K562 (cell line): ENCODE data around the gene VPS33B. TPM values are rescaled to one million over a fixed set of nuclear protein-coding genes. Genes with fewer than 3 reads are reported as not detected.

Source experiments
- ATAC-seq: fragments of 200-7000 bp; cut with Tn5 transposase; 3 replicates; pipeline ENCODE4 v1.9.1; 2020; ENCODE audit warnings: moderate library complexity
- BruUV-seq: library from RNA; stranded (reverse); fragments of 400-500 nt; replicated peaks from 2 replicates; lab custom pipeline; 2021; lab: Mats Ljungman, UMichigan
- CTCF ChIA-PET: fragments of 300-600 bp; formaldehyde crosslinking; extraction: SDS; loops from one replicate; lab custom pipeline; 2021; ENCODE audit warnings: low intra/inter-chr PET ratio; lab: Yijun Ruan, JAX
- POLR2A ChIA-PET: fragments of 300-600, 350-650 bp; sonication (Branson Sonifier 250); formaldehyde crosslinking; extraction: SDS; loops from one replicate; lab custom pipeline; 2021; ENCODE audit warnings: antibody characterized with exemption, inconsistent platforms; lab: Yijun Ruan, JAX
- DNase-seq, 4 experiments: peaks; one replicate each; pipeline versions ENCODE4 v3.0.0 to v3.0.0-alpha.2; 2011 to 2018; ENCODE audit warnings: low spot score in 3 of 4, mixed read lengths in 3 of 4; ENCODE audit errors: extremely low read depth in 1 of 4
- FAIRE-seq: peaks from 2 replicates; lab custom pipeline; 2011; peaks lifted over from hg19 to GRCh38; lab: Jason Lieb, UNC
- H2AFZ ChIP-seq: 2 replicates; pipeline ENCODE4 v1.6.0; 2011; ENCODE audit warnings: low read depth, low read length, control low read depth, inconsistent platforms
- H3K27ac ChIP-seq: fragments of 200-600 bp; 3 replicates; pipeline ENCODE4 v1.8.0; 2011; ENCODE audit warnings: low read depth, mild to moderate bottlenecking, control low read depth, inconsistent platforms, low read length, moderate library complexity, mixed read lengths; ENCODE audit errors: extremely low read depth
- H3K27me3 ChIP-seq, 2 experiments: fragments of 300-600 bp in 1 of 2; 2 replicates in 1 of 2; 3 replicates in 1 of 2; pipeline versions ENCODE4 v1.6.0 to v1.8.0; 2011; ENCODE audit warnings: inconsistent platforms in 2 of 2, low read length in 2 of 2, mild to moderate bottlenecking in 1 of 2, mixed read lengths in 1 of 2, moderate library complexity in 1 of 2; ENCODE audit not compliant: control insufficient read depth in 2 of 2, insufficient read depth in 2 of 2
- H3K36me3 ChIP-seq: fragments of 300-600 bp; 3 replicates; pipeline ENCODE4 v1.8.0; 2011; ENCODE audit warnings: mild to moderate bottlenecking, low read length, inconsistent platforms; ENCODE audit not compliant: control insufficient read depth, insufficient read depth
- H3K4me1 ChIP-seq, 2 experiments: fragments of 200-600 bp in 1 of 2; replicated peaks in 1 of 2; 2 replicates in 1 of 2; 3 replicates in 1 of 2; pipeline versions ENCODE4 v1.5.1 to v1.8.0; 2011; ENCODE audit warnings: inconsistent platforms in 2 of 2, low read length in 2 of 2, mild to moderate bottlenecking in 1 of 2, mixed read lengths in 1 of 2, moderate library complexity in 1 of 2; ENCODE audit not compliant: control insufficient read depth in 2 of 2, insufficient read depth in 2 of 2
- H3K4me2 ChIP-seq: 2 replicates; pipeline ENCODE4 v1.6.1; 2011; ENCODE audit warnings: low read length, control low read depth, inconsistent platforms, mixed read lengths; ENCODE audit not compliant: insufficient read depth
- H3K4me3 ChIP-seq: fragments of 200-600 bp; sonication (generic), shearing (Covaris generic); 2 replicates; pipeline ENCODE4 v1.5.1; 2016; ENCODE audit warnings: control low read depth, inconsistent platforms
- H3K79me2 ChIP-seq: fragments of 200-600 bp; 3 replicates; pipeline ENCODE4 v1.8.0; 2011; ENCODE audit warnings: low read length, inconsistent platforms; ENCODE audit not compliant: control insufficient read depth, insufficient read depth
- H3K9ac ChIP-seq, 2 experiments: 2 replicates each; pipeline versions ENCODE4 v1.6.0 to v1.6.1; 2011; ENCODE audit warnings: low read depth in 2 of 2, low read length in 2 of 2, control low read depth in 1 of 2, inconsistent platforms in 1 of 2, mild to moderate bottlenecking in 1 of 2, mixed read lengths in 1 of 2; ENCODE audit not compliant: insufficient read depth in 1 of 2
- H3K9me1 ChIP-seq: one replicate; pipeline ENCODE4 v1.6.0; 2011; ENCODE audit warnings: inconsistent platforms, mild to moderate bottlenecking, low read length, moderate library complexity; ENCODE audit not compliant: control insufficient read depth, insufficient read depth
- H3K9me3 ChIP-seq: replicated peaks from 2 replicates; pipeline ENCODE4 v1.5.1; 2011; ENCODE audit warnings: low read depth, low read length, inconsistent platforms; ENCODE audit not compliant: control insufficient read depth, insufficient read depth
- H4K20me1 ChIP-seq: replicated peaks from 2 replicates; pipeline ENCODE4 v1.6.1; 2011; ENCODE audit warnings: low read length, inconsistent platforms, mixed read lengths; ENCODE audit not compliant: control insufficient read depth, insufficient read depth
- FOXA1 ChIP-seq: fragments of 450-650 bp; IDR thresholded peaks from 2 replicates; pipeline ENCODE4 v1.6.1; 2016; ENCODE audit warnings: mild to moderate bottlenecking, borderline replicate concordance
- FOXJ2 ChIP-seq: fragments of 200-800 bp; sonication (Bioruptor generic); IDR thresholded peaks from 2 replicates; pipeline ENCODE4 v1.6.1; 2016; ENCODE audit warnings: missing genetic modification characterization, missing compliant biosample characterization
- HNRNPH1 ChIP-seq: fragments of 200-400 bp; formaldehyde crosslinking; optimal IDR thresholded peaks from 2 replicates; pipeline ENCODE3; 2017; ENCODE audit warnings: low read depth, mild to moderate bottlenecking, low read length, moderate library complexity
- KAT7 ChIP-seq: sonication (generic); formaldehyde crosslinking; IDR thresholded peaks from 2 replicates; pipeline ENCODE4 v1.8.0; 2022; ENCODE audit warnings: missing genetic modification reagents, mild to moderate bottlenecking, borderline replicate concordance
- MYNN ChIP-seq, 2 experiments: sonication (generic); formaldehyde crosslinking in 1 of 2; IDR thresholded peaks; 2 replicates each; pipeline versions ENCODE4 v1.5.0 to v1.6.1; 2016 to 2020; ENCODE audit warnings: antibody characterized with exemption in 1 of 2, missing genetic modification reagents in 1 of 2
- PHB ChIP-seq: fragments of 250-450 bp; sonication (Bioruptor Pico); IDR thresholded peaks from 2 replicates; pipeline ENCODE4 v1.5.0; 2021
- RERE ChIP-seq: sonication (generic); formaldehyde crosslinking; IDR thresholded peaks from 2 replicates; pipeline ENCODE4 v1.8.0; 2023; ENCODE audit warnings: missing genetic modification reagents, mild to moderate bottlenecking, borderline replicate concordance
- SMAD3 ChIP-seq: fragments of 450-650 bp; formaldehyde crosslinking; conservative IDR thresholded peaks from 2 replicates; pipeline ENCODE4 v1.4.0; 2020; ENCODE audit warnings: mild to moderate bottlenecking
- SOX6 ChIP-seq: fragments of 450-650 bp; IDR thresholded peaks from 2 replicates; pipeline ENCODE4 v1.6.1; 2014; ENCODE audit warnings: mild to moderate bottlenecking
- ZC3H8 ChIP-seq: fragments of 450-650 bp; IDR thresholded peaks from 2 replicates; pipeline ENCODE4 v1.6.1; 2017
- WGBS: fragments of 100-300 bp; shearing (Covaris generic); methylation state at CpG from one replicate; pipeline ENCODE4 v1.1.6; 2016; ENCODE audit warnings: low coverage, mixed read lengths; ENCODE audit not compliant: insufficient coverage; ENCODE audit errors: missing lambda C conversion rate; 5-methylcytosine and 5-hydroxymethylcytosine counted together
- in situ Hi-C: fragments of 300-500 bp; cut with MboI; formaldehyde crosslinking; loops from 4 replicates; pipeline ENCODE4 v1.15.0; 2018; ENCODE audit warnings: inconsistent platforms, mixed read lengths
- intact Hi-C: fragments of 100-400 bp; cut with micrococcal nuclease; formaldehyde crosslinking; loops from 2 replicates; pipeline ENCODE4 v1.14.2; 2022
- polyA plus RNA-seq, 8 experiments: library from polyadenylated mRNA; depleted of rRNA in 4 of 8; stranded (reverse) in 5 of 8; unstranded in 3 of 8; fragments of >200 nt; fragmentation: Nextera tagmentation in 2 of 8; fragmentation: Illumina TruSeq in 1 of 8; extraction: Ambion mirVana in 2 of 8; extraction: Trizol in 1 of 8; gene quantifications; 2 replicates each; pipeline versions ENCODE4 v1.2.1 to v1.2.3, GENCODE V29; 2011 to 2014; ENCODE audit warnings: inconsistent platforms in 1 of 8, missing spikeins in 1 of 8
- total RNA-seq, 7 experiments: library from RNA; depleted of rRNA in 6 of 7; stranded (reverse); fragments of >200 nt in 6 of 7; fragmentation: Illumina TruSeq in 2 of 7; extraction: Trizol in 2 of 7; gene quantifications; 2 replicates each; pipeline versions ENCODE4 v1.2.1 to v1.2.3, GENCODE V29; 2011 to 2021; ENCODE audit warnings: low replicate concordance in 1 of 7
- TF ChIP-seq, protein P1 (sequence below), 3 experiments: IDR thresholded peaks in 2 of 3; conservative IDR thresholded peaks in 1 of 3; 2 replicates each; pipeline ENCODE4 v1.5.1; 2011 to 2012; ENCODE audit warnings: low read length in 3 of 3, mild to moderate bottlenecking in 3 of 3, control low read depth in 2 of 3, improper control_type of control experiment in 1 of 3, inconsistent platforms in 1 of 3, low read depth in 1 of 3, mixed read lengths in 1 of 3, moderate library complexity in 1 of 3; ENCODE audit not compliant: insufficient read depth in 2 of 3
- TF ChIP-seq, protein P2 (sequence below): fragments of 450-650 bp; formaldehyde crosslinking; IDR thresholded peaks from 2 replicates; pipeline ENCODE4 v1.4.0; 2022; ENCODE audit warnings: mild to moderate bottlenecking, moderate library complexity

The VPS33B gene
- total and polyA plus RNA-seq, 9 of the 15 experiments (the other 6 are each of a cell fraction or from before 2014, with no cell fraction given), result 9.4 to 25.5 (median 14.8) TPM

DNA sequence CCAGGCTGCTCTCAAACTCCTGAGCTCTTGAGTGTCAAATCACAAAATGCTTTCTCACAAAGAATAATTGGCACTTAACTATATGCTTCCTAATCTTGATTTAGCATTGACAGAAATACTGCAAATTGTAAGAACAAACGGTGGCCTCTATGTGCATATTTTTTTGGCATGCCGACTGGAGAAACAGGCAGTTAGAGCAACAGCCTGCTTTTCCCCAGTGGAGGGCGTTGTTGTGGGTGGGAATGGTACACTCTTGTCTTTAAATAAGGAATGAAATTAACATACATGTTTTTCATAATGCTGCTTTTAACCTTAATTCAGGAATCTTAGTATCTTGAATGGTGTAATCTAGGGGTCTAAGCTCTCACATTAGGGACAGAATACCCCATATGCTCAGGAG lies 46.6 kb upstream of the VPS33B start:
- Histone ChIP-seq H3K36me3 (no peaks in the 10 kb centered on the region), H2AFZ (no peak overlapping the region), H3K27ac (no peak overlapping the region), H4K20me1 (no peaks in the 10 kb centered on the region), H3K4me3 (no peak overlapping the region), H3K4me2 (no peak overlapping the region), H3K9me1 (no peaks in the 10 kb centered on the region), H3K4me1 (no peaks in the 10 kb centered on the region), H3K79me2 (no peaks in the 10 kb centered on the region), H3K9me3 (no peaks in the 10 kb centered on the region), H3K27me3 (peaks cover 8 to 15% of the 10 kb centered on the region in 2 experiments; a peak in 3 of 5 replicates), H3K9ac (no peak overlapping the region)
- intact Hi-C loops, result no loop called here
- peak in 1 of 4 experiments; percentile 19 for DNase-seq
- in situ Hi-C loops, result no loop called here
- ChIA-PET POLR2A (no interaction called here), CTCF (no interaction called here)
- 7% methylated on average over 3 of the region's 3 CpGs for WGBS
- no peak for FAIRE-seq
- BruUV-seq, result no TSS peak
- ATAC-seq, result peak; percentile 61; the same call in 2 of the 3 replicates
- no peak for TF ChIP-seq PHB
- TF ChIP-seq HNRNPH1, result no peak
- no peak for TF ChIP-seq FOXA1
- no peak for TF ChIP-seq KAT7
- no peak for TF ChIP-seq SMAD3 (CRISPR knock-in tag)
- no peak for TF ChIP-seq RERE (CRISPR knock-in tag)
- TF ChIP-seq MYNN (IDR thresholded peaks at IDR 0.05), result no peak
- TF ChIP-seq MYNN (CRISPR knock-in tag; IDR thresholded peaks at IDR 0.05), result no peak
- no peak for TF ChIP-seq ZC3H8
- TF ChIP-seq SOX6, result no peak
- no peak for TF ChIP-seq FOXJ2
- TF ChIP-seq, protein P1, sequence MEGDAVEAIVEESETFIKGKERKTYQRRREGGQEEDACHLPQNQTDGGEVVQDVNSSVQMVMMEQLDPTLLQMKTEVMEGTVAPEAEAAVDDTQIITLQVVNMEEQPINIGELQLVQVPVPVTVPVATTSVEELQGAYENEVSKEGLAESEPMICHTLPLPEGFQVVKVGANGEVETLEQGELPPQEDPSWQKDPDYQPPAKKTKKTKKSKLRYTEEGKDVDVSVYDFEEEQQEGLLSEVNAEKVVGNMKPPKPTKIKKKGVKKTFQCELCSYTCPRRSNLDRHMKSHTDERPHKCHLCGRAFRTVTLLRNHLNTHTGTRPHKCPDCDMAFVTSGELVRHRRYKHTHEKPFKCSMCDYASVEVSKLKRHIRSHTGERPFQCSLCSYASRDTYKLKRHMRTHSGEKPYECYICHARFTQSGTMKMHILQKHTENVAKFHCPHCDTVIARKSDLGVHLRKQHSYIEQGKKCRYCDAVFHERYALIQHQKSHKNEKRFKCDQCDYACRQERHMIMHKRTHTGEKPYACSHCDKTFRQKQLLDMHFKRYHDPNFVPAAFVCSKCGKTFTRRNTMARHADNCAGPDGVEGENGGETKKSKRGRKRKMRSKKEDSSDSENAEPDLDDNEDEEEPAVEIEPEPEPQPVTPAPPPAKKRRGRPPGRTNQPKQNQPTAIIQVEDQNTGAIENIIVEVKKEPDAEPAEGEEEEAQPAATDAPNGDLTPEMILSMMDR (IDR thresholded peaks at IDR 0.05 in 2 of 3, conservative IDR thresholded peaks at IDR 0.05 in 1 of 3; ENCODE audit: insufficient read depth in 2 of 3, low read depth in 1 of 3, low read length in 3 of 3), result peak; percentile 29 to 34 (median 29); a peak in 3 of 6 replicates
- TF ChIP-seq, protein P2, sequence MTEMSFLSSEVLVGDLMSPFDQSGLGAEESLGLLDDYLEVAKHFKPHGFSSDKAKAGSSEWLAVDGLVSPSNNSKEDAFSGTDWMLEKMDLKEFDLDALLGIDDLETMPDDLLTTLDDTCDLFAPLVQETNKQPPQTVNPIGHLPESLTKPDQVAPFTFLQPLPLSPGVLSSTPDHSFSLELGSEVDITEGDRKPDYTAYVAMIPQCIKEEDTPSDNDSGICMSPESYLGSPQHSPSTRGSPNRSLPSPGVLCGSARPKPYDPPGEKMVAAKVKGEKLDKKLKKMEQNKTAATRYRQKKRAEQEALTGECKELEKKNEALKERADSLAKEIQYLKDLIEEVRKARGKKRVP, result no peak
